C4-2B (cell line): Measurements from ENCODE around the gene CDC20B.
A peak's percentile ranks its signal among the peaks of the same experiment; 100 is the strongest.

ENCODE experiments used
- ZFX ChIP-seq: fragments of 450-650 bp; IDR thresholded peaks from 2 replicates; pipeline ENCODE4 v1.6.1; 2017
- TF ChIP-seq, protein P1 (sequence below): fragments of 450-650 bp; conservative IDR thresholded peaks from 2 replicates; pipeline ENCODE4 v1.5.1; 2017; ENCODE audit warnings: mild to moderate bottlenecking

DNA sequence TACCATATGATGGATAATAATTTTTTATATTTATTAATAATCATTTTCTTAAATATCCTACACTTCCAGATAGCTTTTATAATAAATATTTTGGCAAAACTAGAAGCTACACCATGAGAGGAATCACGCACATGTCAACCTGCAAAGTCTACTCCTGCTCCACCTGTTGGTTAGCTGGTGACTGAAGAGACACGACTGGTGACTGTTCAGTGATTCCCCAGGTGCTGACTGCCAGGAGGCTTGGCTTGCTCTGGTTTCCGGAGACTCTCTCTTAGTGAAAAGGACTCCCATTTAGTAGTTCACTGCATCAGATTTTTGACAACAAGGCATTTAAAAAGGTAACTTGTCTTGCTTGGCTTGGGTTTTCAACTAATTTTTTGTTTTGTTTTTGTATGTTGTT is 49.6 kb downstream of the CDC20B start:
- TF ChIP-seq, protein P1, sequence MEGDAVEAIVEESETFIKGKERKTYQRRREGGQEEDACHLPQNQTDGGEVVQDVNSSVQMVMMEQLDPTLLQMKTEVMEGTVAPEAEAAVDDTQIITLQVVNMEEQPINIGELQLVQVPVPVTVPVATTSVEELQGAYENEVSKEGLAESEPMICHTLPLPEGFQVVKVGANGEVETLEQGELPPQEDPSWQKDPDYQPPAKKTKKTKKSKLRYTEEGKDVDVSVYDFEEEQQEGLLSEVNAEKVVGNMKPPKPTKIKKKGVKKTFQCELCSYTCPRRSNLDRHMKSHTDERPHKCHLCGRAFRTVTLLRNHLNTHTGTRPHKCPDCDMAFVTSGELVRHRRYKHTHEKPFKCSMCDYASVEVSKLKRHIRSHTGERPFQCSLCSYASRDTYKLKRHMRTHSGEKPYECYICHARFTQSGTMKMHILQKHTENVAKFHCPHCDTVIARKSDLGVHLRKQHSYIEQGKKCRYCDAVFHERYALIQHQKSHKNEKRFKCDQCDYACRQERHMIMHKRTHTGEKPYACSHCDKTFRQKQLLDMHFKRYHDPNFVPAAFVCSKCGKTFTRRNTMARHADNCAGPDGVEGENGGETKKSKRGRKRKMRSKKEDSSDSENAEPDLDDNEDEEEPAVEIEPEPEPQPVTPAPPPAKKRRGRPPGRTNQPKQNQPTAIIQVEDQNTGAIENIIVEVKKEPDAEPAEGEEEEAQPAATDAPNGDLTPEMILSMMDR, result peak; percentile 10; the same call in 1 of the 2 replicates
- no peak for TF ChIP-seq ZFX
